ENCODE data around the gene GCN1. TPM values are rescaled to one million over a fixed set of nuclear protein-coding genes. Genes with fewer than 3 reads are reported as not detected.

Gene GCN1
- total RNA-seq, 1 donor from 2014 or later, result 36.0 TPM

DNA sequence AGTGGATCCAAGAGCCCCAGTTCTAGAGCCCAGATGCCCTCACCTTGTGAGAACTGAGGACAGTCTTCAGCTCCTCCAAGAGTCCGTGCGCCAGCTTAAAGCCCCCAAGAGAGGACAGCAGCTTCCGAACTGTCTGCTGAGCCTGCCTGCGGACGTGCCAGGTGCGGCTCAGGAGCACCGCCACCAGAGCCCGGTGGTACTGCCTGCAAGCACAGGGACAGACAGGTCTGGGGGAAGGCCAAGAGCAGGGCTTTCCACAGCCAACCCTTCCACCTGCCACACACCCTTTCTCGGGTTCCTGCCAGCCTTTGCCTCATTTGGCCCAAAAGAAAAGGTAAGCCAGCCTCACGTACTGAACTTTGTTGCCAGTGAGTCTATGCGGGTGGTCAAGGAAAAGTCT, 30.2 kb downstream of the GCN1 start:
- no peaks in the 10 kb centered on the region for H3K27me3 ChIP-seq (ENCODE audit: low read depth)
- H3K27ac ChIP-seq (replicated peaks), result no peak overlapping the region
- H3K4me1 ChIP-seq, result no peaks in the 10 kb centered on the region
- H3K4me3 ChIP-seq, result no peak overlapping the region
- H3K36me3 ChIP-seq, result peaks cover 97% of the 10 kb centered on the region
- DNase-seq, result no peak
- TF ChIP-seq, protein P1, sequence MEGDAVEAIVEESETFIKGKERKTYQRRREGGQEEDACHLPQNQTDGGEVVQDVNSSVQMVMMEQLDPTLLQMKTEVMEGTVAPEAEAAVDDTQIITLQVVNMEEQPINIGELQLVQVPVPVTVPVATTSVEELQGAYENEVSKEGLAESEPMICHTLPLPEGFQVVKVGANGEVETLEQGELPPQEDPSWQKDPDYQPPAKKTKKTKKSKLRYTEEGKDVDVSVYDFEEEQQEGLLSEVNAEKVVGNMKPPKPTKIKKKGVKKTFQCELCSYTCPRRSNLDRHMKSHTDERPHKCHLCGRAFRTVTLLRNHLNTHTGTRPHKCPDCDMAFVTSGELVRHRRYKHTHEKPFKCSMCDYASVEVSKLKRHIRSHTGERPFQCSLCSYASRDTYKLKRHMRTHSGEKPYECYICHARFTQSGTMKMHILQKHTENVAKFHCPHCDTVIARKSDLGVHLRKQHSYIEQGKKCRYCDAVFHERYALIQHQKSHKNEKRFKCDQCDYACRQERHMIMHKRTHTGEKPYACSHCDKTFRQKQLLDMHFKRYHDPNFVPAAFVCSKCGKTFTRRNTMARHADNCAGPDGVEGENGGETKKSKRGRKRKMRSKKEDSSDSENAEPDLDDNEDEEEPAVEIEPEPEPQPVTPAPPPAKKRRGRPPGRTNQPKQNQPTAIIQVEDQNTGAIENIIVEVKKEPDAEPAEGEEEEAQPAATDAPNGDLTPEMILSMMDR (IDR thresholded peaks at IDR 0.05; ENCODE audit: borderline replicate concordance), result no peak
- intact Hi-C loops (cut with micrococcal nuclease), result no loop called here
- H3K9me3 ChIP-seq (replicated peaks), result no peaks in the 10 kb centered on the region

DNA sequence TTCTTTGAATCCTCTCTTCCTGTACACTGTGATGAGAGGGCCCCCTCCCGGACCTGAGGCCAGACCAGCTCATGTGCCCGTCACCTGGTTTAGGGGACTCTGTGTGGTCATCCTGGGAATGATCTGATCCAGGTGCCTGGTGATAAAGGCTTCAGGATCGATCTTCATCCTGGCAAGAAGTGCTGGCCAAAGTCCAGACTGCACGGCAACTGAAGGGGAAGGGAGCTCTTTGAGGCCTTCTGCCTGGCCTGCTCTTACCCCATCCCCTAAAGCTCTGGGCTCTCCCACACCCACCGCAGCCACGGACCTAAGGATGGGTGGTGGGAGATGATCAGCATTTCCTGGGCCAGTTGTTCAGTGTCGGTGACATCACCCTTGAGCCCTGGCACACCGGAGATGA, 31.8 kb downstream of the GCN1 start:
- Histone ChIP-seq H3K4me1 (no peaks in the 10 kb centered on the region), H3K27me3 (ENCODE audit: low read depth) (no peaks in the 10 kb centered on the region), H3K9me3 (replicated peaks) (no peaks in the 10 kb centered on the region), H3K36me3 (peaks cover 97% of the 10 kb centered on the region), H3K4me3 (no peak overlapping the region), H3K27ac (replicated peaks) (no peak overlapping the region)
- intact Hi-C loops (cut with micrococcal nuclease), result no loop called here
- no peak for DNase-seq
- TF ChIP-seq, protein P1 (IDR thresholded peaks at IDR 0.05; ENCODE audit: borderline replicate concordance), result no peak

DNA sequence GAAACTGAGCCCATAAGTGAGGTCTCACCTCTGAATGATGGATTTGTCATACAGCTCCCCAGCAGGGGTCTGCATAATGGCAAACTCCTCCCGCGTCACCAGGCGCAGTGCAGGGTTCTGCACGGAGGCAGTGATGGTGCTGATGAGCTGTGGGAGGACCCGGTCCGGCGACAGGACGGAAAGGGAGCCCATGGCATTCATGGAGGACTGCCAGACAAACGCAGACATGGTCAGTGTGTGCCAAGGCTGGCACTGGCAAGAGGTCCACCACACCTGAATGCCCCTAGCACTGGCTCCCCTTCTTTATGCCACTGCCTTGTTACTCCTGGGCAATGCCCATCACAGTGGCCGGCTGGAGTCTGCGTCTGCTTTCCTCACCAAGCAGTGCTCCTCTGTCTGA, 32.7 kb downstream of the GCN1 start:
- H3K4me1 ChIP-seq, result no peaks in the 10 kb centered on the region
- H3K27ac ChIP-seq (replicated peaks), result no peak overlapping the region
- no peaks in the 10 kb centered on the region for H3K27me3 ChIP-seq (ENCODE audit: low read depth)
- no peaks in the 10 kb centered on the region for H3K9me3 ChIP-seq (replicated peaks)
- no peak for DNase-seq
- H3K36me3 ChIP-seq, result peaks cover 97% of the 10 kb centered on the region
- intact Hi-C loops (cut with micrococcal nuclease), result no loop called here
- TF ChIP-seq, protein P1 (IDR thresholded peaks at IDR 0.05; ENCODE audit: borderline replicate concordance), result no peak
- no peak overlapping the region for H3K4me3 ChIP-seq

DNA sequence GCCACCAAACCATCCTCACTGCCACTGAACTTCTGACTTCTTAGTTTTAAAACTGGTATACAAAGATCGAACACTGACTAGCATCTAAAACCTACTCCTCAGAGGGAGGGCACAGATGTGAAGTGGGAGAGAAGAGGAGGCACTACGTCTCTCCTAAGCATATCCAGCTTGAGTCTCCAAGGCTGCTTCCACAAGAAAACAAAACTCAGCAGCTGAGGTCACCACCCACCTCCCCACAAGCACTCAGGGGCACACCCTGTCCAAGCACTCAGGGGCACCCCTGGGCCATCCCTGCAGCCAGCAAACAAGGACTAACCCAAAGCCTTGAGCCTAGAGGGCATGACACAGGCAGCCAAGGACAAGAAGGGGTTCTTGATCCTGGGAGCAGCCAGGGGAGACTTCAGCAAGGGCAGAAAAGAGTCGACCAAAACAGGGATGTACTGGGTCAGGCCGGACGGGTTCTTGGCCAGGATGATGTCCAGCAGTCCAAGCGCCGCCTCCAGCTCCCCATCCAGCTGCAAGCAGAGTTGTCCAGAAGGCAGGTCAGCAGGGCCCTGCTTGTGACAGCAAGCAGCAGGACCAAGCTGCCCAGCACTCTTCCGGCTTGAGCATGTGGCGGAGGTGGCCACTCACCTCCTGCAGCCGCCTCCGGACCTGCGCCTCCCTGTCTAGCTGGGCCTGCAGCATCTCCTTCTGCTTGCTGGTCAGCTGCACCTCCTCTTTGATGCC, 34.8 kb downstream of the GCN1 start:
- no peaks in the 10 kb centered on the region for H3K9me3 ChIP-seq (replicated peaks)
- H3K4me1 ChIP-seq, result no peaks in the 10 kb centered on the region
- no peak overlapping the region for H3K4me3 ChIP-seq
- peaks cover 100% of the 10 kb centered on the region for H3K36me3 ChIP-seq
- intact Hi-C loops (cut with micrococcal nuclease), result no loop called here
- no peak for DNase-seq
- no peaks in the 10 kb centered on the region for H3K27me3 ChIP-seq (ENCODE audit: low read depth)
- H3K27ac ChIP-seq (replicated peaks), result no peak overlapping the region
- TF ChIP-seq, protein P1 (IDR thresholded peaks at IDR 0.05; ENCODE audit: borderline replicate concordance), result no peak

DNA sequence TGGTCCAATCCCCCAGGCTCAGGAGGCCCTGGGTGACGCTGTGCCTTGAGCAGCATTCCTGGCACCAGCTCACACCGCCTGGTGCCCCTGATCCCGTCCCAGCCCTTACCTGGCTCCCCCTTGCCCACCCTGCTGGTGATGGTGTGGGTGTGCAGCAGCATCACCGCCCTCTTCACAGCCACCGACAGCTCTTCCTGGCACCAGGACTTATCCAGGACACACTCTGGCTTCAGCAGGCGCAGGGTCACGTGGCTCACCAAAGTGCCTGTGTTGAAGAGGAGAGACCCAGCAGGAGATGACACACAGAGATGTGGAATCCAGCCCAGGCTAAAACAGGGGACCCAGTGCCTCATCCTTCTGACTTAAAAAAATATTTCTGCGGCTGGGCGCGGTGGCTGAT, 36.2 kb downstream of the GCN1 start:
- no peak overlapping the region for H3K27ac ChIP-seq (replicated peaks)
- TF ChIP-seq, protein P1 (IDR thresholded peaks at IDR 0.05; ENCODE audit: borderline replicate concordance), result no peak
- no peak overlapping the region for H3K4me3 ChIP-seq
- intact Hi-C loops (cut with micrococcal nuclease), result no loop called here
- H3K4me1 ChIP-seq, result no peaks in the 10 kb centered on the region
- H3K27me3 ChIP-seq (ENCODE audit: low read depth), result no peaks in the 10 kb centered on the region
- DNase-seq, result no peak
- no peaks in the 10 kb centered on the region for H3K9me3 ChIP-seq (replicated peaks)
- peaks cover 100% of the 10 kb centered on the region for H3K36me3 ChIP-seq
